ENCODE data around the gene LYSMD3.

DNA sequence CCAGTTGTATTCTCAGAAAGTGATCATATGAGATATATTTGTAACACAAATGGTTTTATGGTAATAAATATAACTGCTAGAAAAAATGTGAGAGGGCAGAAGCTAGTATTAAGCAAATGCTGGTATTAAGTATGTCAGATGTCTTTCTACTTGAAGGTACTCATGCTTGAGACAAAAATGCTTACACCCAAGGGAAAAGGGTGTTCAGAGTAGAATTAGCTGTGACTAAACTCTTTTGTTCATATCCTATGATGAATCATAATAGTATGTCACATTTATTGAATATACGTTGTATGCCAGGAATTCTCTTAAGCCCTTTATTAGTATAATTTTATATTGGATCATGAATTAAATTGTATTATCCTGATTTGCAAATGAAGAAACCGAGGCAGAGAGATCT, 31.4 kb upstream of the LYSMD3 start:
- TF ChIP-seq, protein P1, sequence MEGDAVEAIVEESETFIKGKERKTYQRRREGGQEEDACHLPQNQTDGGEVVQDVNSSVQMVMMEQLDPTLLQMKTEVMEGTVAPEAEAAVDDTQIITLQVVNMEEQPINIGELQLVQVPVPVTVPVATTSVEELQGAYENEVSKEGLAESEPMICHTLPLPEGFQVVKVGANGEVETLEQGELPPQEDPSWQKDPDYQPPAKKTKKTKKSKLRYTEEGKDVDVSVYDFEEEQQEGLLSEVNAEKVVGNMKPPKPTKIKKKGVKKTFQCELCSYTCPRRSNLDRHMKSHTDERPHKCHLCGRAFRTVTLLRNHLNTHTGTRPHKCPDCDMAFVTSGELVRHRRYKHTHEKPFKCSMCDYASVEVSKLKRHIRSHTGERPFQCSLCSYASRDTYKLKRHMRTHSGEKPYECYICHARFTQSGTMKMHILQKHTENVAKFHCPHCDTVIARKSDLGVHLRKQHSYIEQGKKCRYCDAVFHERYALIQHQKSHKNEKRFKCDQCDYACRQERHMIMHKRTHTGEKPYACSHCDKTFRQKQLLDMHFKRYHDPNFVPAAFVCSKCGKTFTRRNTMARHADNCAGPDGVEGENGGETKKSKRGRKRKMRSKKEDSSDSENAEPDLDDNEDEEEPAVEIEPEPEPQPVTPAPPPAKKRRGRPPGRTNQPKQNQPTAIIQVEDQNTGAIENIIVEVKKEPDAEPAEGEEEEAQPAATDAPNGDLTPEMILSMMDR (conservative IDR thresholded peaks at IDR 0.05; ENCODE audit: low read length), result no peak
- no peak for TF ChIP-seq EZH2phosphoT487 (IDR thresholded peaks at IDR 0.05; ENCODE audit: borderline replicate concordance, low read depth, low read length)

Measured in OCI-LY7 (cell line).